GM23338 (cell line): ENCODE measurements around the gene AKT2. TPM values are rescaled to one million over a fixed set of nuclear protein-coding genes. Genes with fewer than 3 reads are reported as not detected.

Source experiments
- ATAC-seq: fragments of 200-7000 bp; cut with Tn5 transposase; 3 replicates; pipeline ENCODE4 v1.9.1; 2020
- DNase-seq: peaks from one replicate; pipeline ENCODE4 v3.0.0-alpha.2; 2015; ENCODE audit warnings: low spot score
- H2AFZ ChIP-seq: fragments of 200-600 bp; sonication (generic); 2 replicates; pipeline ENCODE4 v1.8.0; 2016; ENCODE audit warnings: antibody characterized with exemption, mild to moderate bottlenecking, moderate library complexity
- H3F3A ChIP-seq: fragments of 200-600 bp; sonication (generic); replicated peaks from 2 replicates; pipeline ENCODE4 v1.8.0; 2017; ENCODE audit warnings: antibody characterized with exemption, mixed run types, low read depth
- H3K27ac ChIP-seq: fragments of 200-600 bp; sonication (generic); 2 replicates; pipeline ENCODE4 v1.6.1; 2016; ENCODE audit warnings: low read depth
- H3K27me3 ChIP-seq: fragments of 200-600 bp; sonication (generic); 2 replicates; pipeline ENCODE4 v1.8.0; 2016; ENCODE audit warnings: mild to moderate bottlenecking, mixed run types, moderate library complexity; ENCODE audit not compliant: insufficient read depth
- H3K36me3 ChIP-seq: fragments of 200-600 bp; sonication (generic); 2 replicates; pipeline ENCODE4 v1.8.0; 2016; ENCODE audit warnings: mild to moderate bottlenecking; ENCODE audit not compliant: insufficient read depth
- H3K4me1 ChIP-seq: fragments of 200-600 bp; sonication (generic); 2 replicates; pipeline ENCODE4 v1.8.0; 2016; ENCODE audit warnings: mild to moderate bottlenecking, moderate library complexity; ENCODE audit not compliant: insufficient read depth
- H3K4me2 ChIP-seq: fragments of 200-600 bp; sonication (generic); 2 replicates; pipeline ENCODE4 v1.7.1; 2017; ENCODE audit warnings: mixed run types
- H3K4me3 ChIP-seq: fragments of 200-600 bp; sonication (generic); 2 replicates; pipeline ENCODE4 v1.6.1; 2016; ENCODE audit warnings: mixed run types
- H3K79me2 ChIP-seq: fragments of 200-600 bp; sonication (generic); replicated peaks from 2 replicates; pipeline ENCODE4 v1.8.0; 2017; ENCODE audit warnings: mild to moderate bottlenecking; ENCODE audit not compliant: insufficient read depth
- H3K9me2 ChIP-seq: fragments of 200-600 bp; sonication (generic); 2 replicates; pipeline ENCODE4 v1.8.0; 2017; ENCODE audit not compliant: insufficient read depth
- H4K20me1 ChIP-seq: fragments of 200-600 bp; sonication (generic); replicated peaks from 2 replicates; pipeline ENCODE4 v1.8.0; 2017; ENCODE audit warnings: mild to moderate bottlenecking; ENCODE audit not compliant: insufficient read depth
- H3K27ac Mint-ChIP-seq: 2 replicates; pipeline ENCODE4 v1.8.0; 2020; ENCODE audit warnings: inconsistent platforms, mild to moderate bottlenecking, moderate library complexity, mixed read lengths
- H3K27me3 Mint-ChIP-seq: 3 replicates; pipeline ENCODE4 v1.8.0; 2022; ENCODE audit warnings: low read depth, mild to moderate bottlenecking, moderate library complexity, mixed read lengths, inconsistent platforms; ENCODE audit not compliant: insufficient read depth, poor library complexity
- H3K36me3 Mint-ChIP-seq: 3 replicates; pipeline ENCODE4 v1.8.0; 2021; ENCODE audit warnings: low read depth, mild to moderate bottlenecking, inconsistent platforms, moderate library complexity, mixed read lengths
- H3K4me1 Mint-ChIP-seq: 3 replicates; pipeline ENCODE4 v1.8.0; 2020; ENCODE audit warnings: mild to moderate bottlenecking, inconsistent platforms, mixed read lengths
- H3K4me3 Mint-ChIP-seq: 3 replicates; pipeline ENCODE4 v1.8.0; 2021; ENCODE audit warnings: moderate library complexity, mild to moderate bottlenecking, inconsistent platforms, mixed read lengths
- H3K9me3 Mint-ChIP-seq: 3 replicates; pipeline ENCODE4 v1.8.0; 2020; ENCODE audit warnings: moderate library complexity, mild to moderate bottlenecking, inconsistent platforms, mixed read lengths
- CREB1 ChIP-seq: fragments of 250-450 bp; sonication (Bioruptor Pico); IDR thresholded peaks from 2 replicates; pipeline ENCODE4 v1.5.0; 2020; ENCODE audit warnings: low read depth, mild to moderate bottlenecking, moderate library complexity
- ETS1 ChIP-seq: IDR thresholded peaks from 2 replicates; pipeline ENCODE4 v1.6.1; 2016; ENCODE audit warnings: antibody characterized with exemption
- EZH2 ChIP-seq: fragments of 200-600 bp; sonication (generic); IDR thresholded peaks from one replicate; pipeline ENCODE4 v1.8.0; 2017; ENCODE audit warnings: antibody characterized with exemption, mild to moderate bottlenecking, low read depth; ENCODE audit not compliant: unreplicated experiment
- JUNB ChIP-seq: IDR thresholded peaks from one replicate; pipeline ENCODE4 v1.6.1; 2016; ENCODE audit warnings: antibody characterized with exemption; ENCODE audit not compliant: unreplicated experiment
- POLR2AphosphoS5 ChIP-seq: IDR thresholded peaks from 2 replicates; pipeline ENCODE4 v1.6.1; 2016; ENCODE audit warnings: antibody characterized with exemption, low read depth
- ZNF462 ChIP-seq: fragments of 250-450 bp; sonication (Bioruptor Pico); IDR thresholded peaks from 2 replicates; pipeline ENCODE4 v1.5.0; 2020; ENCODE audit warnings: mild to moderate bottlenecking, moderate library complexity
- polyA plus RNA-seq: library from polyadenylated mRNA; unstranded; fragments of >200 nt; fragmentation: Nextera tagmentation; extraction: Ambion mirVana; gene quantifications from 2 replicates; pipeline ENCODE4 v1.2.1, GENCODE V29; 2016
- total RNA-seq: library from RNA; depleted of rRNA; stranded (reverse); fragments of >200 nt; shearing (Covaris generic); gene quantifications from 2 replicates; pipeline ENCODE4 v1.2.3, GENCODE V29; 2014

The AKT2 gene
- total and polyA plus RNA-seq, 2 experiments from 2014 or later: 17.6 to 123 TPM

- Histone ChIP-seq H3K27ac (no peak overlapping the region), H3K27me3 (no peaks in the 10 kb centered on the region), H3K4me3 (no peak overlapping the region), H3K9me2 (no peaks in the 10 kb centered on the region), H3K36me3 (no peaks in the 10 kb centered on the region; the same call in 1 of the 2 replicates), H3K79me2 (no peaks in the 10 kb centered on the region), H2AFZ (no peak overlapping the region), H3F3A (no peaks in the 10 kb centered on the region), H3K4me1 (no peaks in the 10 kb centered on the region), H3K4me2 (no peak overlapping the region), H4K20me1 (peaks cover 6% of the 10 kb centered on the region)
- ATAC-seq: no peak
- TF ChIP-seq POLR2AphosphoS5 (no peak), EZH2 (no peak)
- Mint-ChIP-seq H3K4me1 (peaks cover 5% of the 10 kb centered on the region; the same call in 1 of the 3 replicates), H3K27me3 (peaks cover 8% of the 10 kb centered on the region), H3K27ac (no peak overlapping the region), H3K9me3 (peaks cover 2% of the 10 kb centered on the region; the same call in 1 of the 3 replicates), H3K36me3 (peaks cover 41% of the 10 kb centered on the region), H3K4me3 (no peak overlapping the region)
- DNase-seq: no peak
Measured at GRCh38 chr19:40322271-40322610, 37.1 kb upstream of the AKT2 start.

- Mint-ChIP-seq H3K9me3 (peaks cover 2% of the 10 kb centered on the region; the same call in 1 of the 3 replicates), H3K27me3 (peaks cover 8% of the 10 kb centered on the region), H3K4me3 (no peak overlapping the region), H3K27ac (no peak overlapping the region), H3K36me3 (peaks cover 40% of the 10 kb centered on the region), H3K4me1 (peaks cover 5% of the 10 kb centered on the region; the same call in 1 of the 3 replicates)
- Histone ChIP-seq H2AFZ (no peak overlapping the region), H3K9me2 (no peaks in the 10 kb centered on the region), H3K79me2 (no peaks in the 10 kb centered on the region), H3K36me3 (no peaks in the 10 kb centered on the region; the same call in 1 of the 2 replicates), H3K27ac (no peak overlapping the region), H3F3A (no peaks in the 10 kb centered on the region), H4K20me1 (peaks cover 6% of the 10 kb centered on the region), H3K4me2 (no peak overlapping the region), H3K27me3 (no peaks in the 10 kb centered on the region), H3K4me1 (no peaks in the 10 kb centered on the region), H3K4me3 (no peak overlapping the region)
- ATAC-seq (no peak), DNase-seq (no peak)
- TF ChIP-seq ZNF462 (CRISPR knock-in tag) (no peak), ETS1 (no peak), JUNB (no peak), CREB1 (no peak), POLR2AphosphoS5 (no peak)
Measured at GRCh38 chr19:40321566-40322270, 36.6 kb upstream of the AKT2 start.
